Measurements from ENCODE around the gene ADAM11.

The ADAM11 gene

GRCh38 chr17:44759916-44760243 is 1.1 kb downstream of the ADAM11 start:
- no peak overlapping the region for H3K4me2 ChIP-seq (ENCODE audit: low read depth, low read length, poor library complexity, severe bottlenecking)
- no peak overlapping the region for H3K27ac ChIP-seq (ENCODE audit: low read depth, low read length)
- no peaks in the 10 kb centered on the region for H4K20me1 ChIP-seq (ENCODE audit: low read depth, low read length)
- H2AFZ ChIP-seq (ENCODE audit: low read depth, low read length, severe bottlenecking), result no peak overlapping the region
- H3K9ac ChIP-seq (ENCODE audit: low read length), result no peak overlapping the region
- H3K9me3 ChIP-seq (ENCODE audit: insufficient read depth, low read length), result no peaks in the 10 kb centered on the region
- TF ChIP-seq CTCF (IDR thresholded peaks at IDR 0.05; ENCODE audit: insufficient read depth, low read length, poor library complexity, severe bottlenecking), result no peak
- no peak for TF ChIP-seq EZH2phosphoT487 (conservative IDR thresholded peaks at IDR 0.05; ENCODE audit: low read length)
- no peaks in the 10 kb centered on the region for H3K27me3 ChIP-seq (ENCODE audit: low read length)
- no peaks in the 10 kb centered on the region for H3K36me3 ChIP-seq (ENCODE audit: low read length)
- H3K79me2 ChIP-seq (ENCODE audit: insufficient read depth, low read length), result no peaks in the 10 kb centered on the region
- H3K4me3 ChIP-seq (ENCODE audit: insufficient read depth, low read length, poor library complexity, severe bottlenecking), result no peak overlapping the region
- no peaks in the 10 kb centered on the region for H3K9me2 ChIP-seq (replicated peaks; ENCODE audit: insufficient read depth, low read length)
- H3F3A ChIP-seq (ENCODE audit: insufficient read depth), result no peaks in the 10 kb centered on the region

GRCh38 chr17:44760474-44761308 is 1.9 kb downstream of the ADAM11 start:
- H3K4me2 ChIP-seq (ENCODE audit: low read depth, low read length, poor library complexity, severe bottlenecking), result no peak overlapping the region
- no peaks in the 10 kb centered on the region for H3K79me2 ChIP-seq (ENCODE audit: insufficient read depth, low read length)
- TF ChIP-seq CTCF (IDR thresholded peaks at IDR 0.05; ENCODE audit: insufficient read depth, low read length, poor library complexity, severe bottlenecking), result no peak
- TF ChIP-seq EZH2phosphoT487 (conservative IDR thresholded peaks at IDR 0.05; ENCODE audit: low read length), result no peak
- no peaks in the 10 kb centered on the region for H4K20me1 ChIP-seq (ENCODE audit: low read depth, low read length)
- no peaks in the 10 kb centered on the region for H3K9me3 ChIP-seq (ENCODE audit: insufficient read depth, low read length)
- no peaks in the 10 kb centered on the region for H3F3A ChIP-seq (ENCODE audit: insufficient read depth)
- no peak overlapping the region for H3K4me3 ChIP-seq (ENCODE audit: insufficient read depth, low read length, poor library complexity, severe bottlenecking)
- H3K27me3 ChIP-seq (ENCODE audit: low read length), result no peaks in the 10 kb centered on the region
- no peaks in the 10 kb centered on the region for H3K9me2 ChIP-seq (replicated peaks; ENCODE audit: insufficient read depth, low read length)
- no peak overlapping the region for H3K27ac ChIP-seq (ENCODE audit: low read depth, low read length)
- H3K9ac ChIP-seq (ENCODE audit: low read length), result no peak overlapping the region
- no peaks in the 10 kb centered on the region for H3K36me3 ChIP-seq (ENCODE audit: low read length)
- H2AFZ ChIP-seq (ENCODE audit: low read depth, low read length, severe bottlenecking), result no peak overlapping the region

- Histone ChIP-seq H3K36me3 (ENCODE audit: low read length) (no peaks in the 10 kb centered on the region), H3K9ac (ENCODE audit: low read length) (no peak overlapping the region), H3K27me3 (ENCODE audit: low read length) (no peaks in the 10 kb centered on the region), H3F3A (ENCODE audit: insufficient read depth) (no peaks in the 10 kb centered on the region), H3K9me2 (replicated peaks; ENCODE audit: insufficient read depth, low read length) (no peaks in the 10 kb centered on the region), H3K4me2 (ENCODE audit: low read depth, low read length, poor library complexity, severe bottlenecking) (no peak overlapping the region), H3K79me2 (ENCODE audit: insufficient read depth, low read length) (no peaks in the 10 kb centered on the region), H4K20me1 (ENCODE audit: low read depth, low read length) (no peaks in the 10 kb centered on the region), H3K9me3 (ENCODE audit: insufficient read depth, low read length) (no peaks in the 10 kb centered on the region), H3K4me3 (ENCODE audit: insufficient read depth, low read length, poor library complexity, severe bottlenecking) (no peak overlapping the region), H2AFZ (ENCODE audit: low read depth, low read length, severe bottlenecking) (no peak overlapping the region), H3K27ac (ENCODE audit: low read depth, low read length) (no peak overlapping the region)
- no peak for TF ChIP-seq EZH2phosphoT487 (conservative IDR thresholded peaks at IDR 0.05; ENCODE audit: low read length)
Measured at GRCh38 chr17:44761932-44762810, 3.4 kb downstream of the ADAM11 start.
